Fibroblast of lung (primary cell): ENCODE results near the gene SLC6A16.
"Not testable (repeated sequence)": the region's sequence is repeated elsewhere in the genome, so short reads cannot be mapped to it uniquely, and the experiment has no call there.

ENCODE experiments used
- CTCF ChIP-seq, 2 donors: IDR thresholded peaks in 1 of 2; conservative IDR thresholded peaks in 1 of 2; 1 replicate in 1 of 2; 2 replicates in 1 of 2; pipeline ENCODE4 v1.5.1; 2011 to 2012; ENCODE audit warnings: low read length in 2 of 2, control low read depth in 1 of 2, inconsistent platforms in 1 of 2, low read depth in 1 of 2, mild to moderate bottlenecking in 1 of 2
- EZH2 ChIP-seq: IDR thresholded peaks from 2 replicates; pipeline ENCODE4 v1.5.1; 2012; ENCODE audit warnings: low read length, control low read depth, mild to moderate bottlenecking; ENCODE audit errors: missing control alignments

GRCh38 chr19:49331187-49331586, 6.2 kb upstream of the SLC6A16 start:
- TF ChIP-seq EZH2; CTCF (conservative IDR thresholded peaks at IDR 0.05 in 1 of 2, IDR thresholded peaks at IDR 0.05 in 1 of 2; ENCODE audit: low read depth in 1 of 2, low read length in 2 of 2): not testable (repeated sequence)
